HepG2 (cell line): Measurements from ENCODE around the gene CRIP1. TPM values are rescaled to one million over a fixed set of nuclear protein-coding genes. Genes with fewer than 3 reads are reported as not detected.

Experiments
- E2F5 ChIP-seq: sonication (generic); formaldehyde crosslinking; conservative IDR thresholded peaks from 2 replicates; pipeline ENCODE4 v1.4.0; 2020; ENCODE audit warnings: missing genetic modification reagents
- JUND ChIP-seq: sonication (generic); formaldehyde crosslinking; IDR thresholded peaks from 2 replicates; pipeline ENCODE4 v1.8.0; 2022; ENCODE audit warnings: mild to moderate bottlenecking, missing genetic modification reagents
- MBNL3 ChIP-seq: fragments of 250-450 bp; sonication (Bioruptor Pico); conservative IDR thresholded peaks from 2 replicates; pipeline ENCODE4 v1.8.0; 2022; ENCODE audit warnings: mild to moderate bottlenecking, inconsistent platforms
- MED8 ChIP-seq: sonication (generic); formaldehyde crosslinking; IDR thresholded peaks from 2 replicates; pipeline ENCODE4 v1.8.1; 2023; ENCODE audit warnings: mild to moderate bottlenecking, missing genetic modification reagents; ENCODE audit not compliant: insufficient replicate concordance
- NCOA1 ChIP-seq: sonication (generic); formaldehyde crosslinking; IDR thresholded peaks from 2 replicates; pipeline ENCODE4 v1.9.0; 2021; ENCODE audit warnings: missing genetic modification reagents
- SKIL ChIP-seq: sonication (generic); formaldehyde crosslinking; IDR thresholded peaks from 2 replicates; pipeline ENCODE4 v1.8.0; 2022; ENCODE audit warnings: missing genetic modification reagents, mild to moderate bottlenecking, moderate library complexity, borderline replicate concordance
- TBX2 ChIP-seq: sonication (generic); formaldehyde crosslinking; IDR thresholded peaks from 2 replicates; pipeline ENCODE4 v1.5.0; 2020; ENCODE audit warnings: missing genetic modification reagents, mild to moderate bottlenecking, borderline replicate concordance
- ZBTB14 ChIP-seq: sonication (generic); formaldehyde crosslinking; IDR thresholded peaks from 2 replicates; pipeline ENCODE4 v1.4.0; 2020; ENCODE audit warnings: missing genetic modification reagents
- ZBTB3 ChIP-seq: sonication (generic); formaldehyde crosslinking; IDR thresholded peaks from 2 replicates; pipeline ENCODE4 v1.4.0; 2020; ENCODE audit warnings: low read depth, mild to moderate bottlenecking, moderate library complexity, missing genetic modification reagents, borderline replicate concordance
- ZFAT ChIP-seq: sonication (generic); formaldehyde crosslinking; conservative IDR thresholded peaks from 2 replicates; pipeline ENCODE4 v1.8.1; 2023; ENCODE audit warnings: missing genetic modification reagents, inconsistent platforms
- ZIK1 ChIP-seq: sonication (generic); formaldehyde crosslinking; IDR thresholded peaks from 2 replicates; pipeline ENCODE4 v1.5.0; 2020; ENCODE audit warnings: mild to moderate bottlenecking, low read depth, missing genetic modification reagents, borderline replicate concordance
- ZMYM3 ChIP-seq: sonication (generic); formaldehyde crosslinking; IDR thresholded peaks from 2 replicates; pipeline ENCODE4 v1.5.1; 2020; ENCODE audit warnings: mild to moderate bottlenecking, missing genetic modification reagents
- ZNF235 ChIP-seq: sonication (generic); formaldehyde crosslinking; IDR thresholded peaks from 2 replicates; pipeline ENCODE4 v1.8.1; 2023; ENCODE audit warnings: mild to moderate bottlenecking, missing genetic modification reagents, borderline replicate concordance
- ZNF256 ChIP-seq: sonication (generic); formaldehyde crosslinking; conservative IDR thresholded peaks from 2 replicates; pipeline ENCODE4 v1.4.0; 2020; ENCODE audit warnings: missing genetic modification reagents
- ZNF281 ChIP-seq: sonication (generic); formaldehyde crosslinking; IDR thresholded peaks from 2 replicates; pipeline ENCODE4 v1.4.0; 2020; ENCODE audit warnings: missing genetic modification reagents, borderline replicate concordance
- ZNF331 ChIP-seq: sonication (generic); formaldehyde crosslinking; IDR thresholded peaks from 2 replicates; pipeline ENCODE4 v1.4.0; 2020; ENCODE audit warnings: missing genetic modification reagents
- ZNF792 ChIP-seq: IDR thresholded peaks from 2 replicates; pipeline ENCODE4 v1.6.1; 2016
- polyA plus RNA-seq, 8 experiments: library from polyadenylated mRNA; depleted of rRNA in 3 of 8; stranded (reverse) in 7 of 8; unstranded in 1 of 8; fragments of >200 nt; fragmentation: Illumina TruSeq in 4 of 8; extraction: Trizol in 4 of 8; gene quantifications; 2 replicates each; pipeline versions ENCODE4 v1.2.1 to v1.2.3, GENCODE V29; 2011 to 2016; ENCODE audit warnings: low read depth in 4 of 8, missing spikeins in 1 of 8, mixed read lengths in 1 of 8; ENCODE audit not compliant: insufficient read depth in 1 of 8
- total RNA-seq, 5 experiments: library from RNA; depleted of rRNA; stranded (reverse); fragments of >200 nt; fragmentation: Illumina TruSeq; extraction: Trizol; gene quantifications; 2 replicates each; pipeline ENCODE4 v1.2.3, GENCODE V29; 2016; ENCODE audit warnings: low read depth in 1 of 5

CRIP1 gene
- total and polyA plus RNA-seq, 2 of the 13 experiments (the other 11 are each of a cell fraction or from before 2014, with no cell fraction given) = 53.9 to 59.5 TPM

- no peak for TF ChIP-seq JUND (CRISPR knock-in tag)
- no peak for TF ChIP-seq ZBTB3 (CRISPR knock-in tag)
- peak; percentile 85; the same call in 1 of the 2 replicates for TF ChIP-seq ZNF281 (CRISPR knock-in tag)
- TF ChIP-seq ZFAT (CRISPR knock-in tag) = no peak
- TF ChIP-seq ZIK1 = peak; percentile 74; the same call in 1 of the 2 replicates
- peak; percentile 93 for TF ChIP-seq SKIL (CRISPR knock-in tag)
- TF ChIP-seq ZMYM3 (CRISPR knock-in tag) = no peak
- TF ChIP-seq MBNL3 (CRISPR knock-in tag) = no peak
- no peak for TF ChIP-seq NCOA1
- TF ChIP-seq E2F5 (CRISPR knock-in tag) = no peak
- peak; percentile 47; the same call in 1 of the 2 replicates for TF ChIP-seq ZNF331 (CRISPR knock-in tag)
- TF ChIP-seq MED8 (CRISPR knock-in tag) = peak; percentile 94
- no peak; the same call in 1 of the 2 replicates for TF ChIP-seq ZBTB14
- TF ChIP-seq TBX2 = peak; percentile 92; the same call in 1 of the 2 replicates
- TF ChIP-seq ZNF235 (CRISPR knock-in tag) = no peak
- peak; percentile 58 for TF ChIP-seq ZNF792 (CRISPR knock-in tag)
- no peak for TF ChIP-seq ZNF256
These were observed 12.8 kb downstream of the CRIP1 start (continued) for GRCh38 chr14:105499256-105500035.
